HG03457 (cell line): ENCODE measurements around the gene ALPL.

Experiments
- ATAC-seq: cut with Tn5 transposase; IDR thresholded peaks from one replicate; pipeline ENCODE4 v1.9.1; 2021; ENCODE audit warnings: moderate number of reproducible peaks; ENCODE audit not compliant: unreplicated experiment

Gene ALPL

GRCh38 chr1:21526441-21526840 is 17.2 kb downstream of the ALPL start:
- no peak for ATAC-seq

GRCh38 chr1:21530368-21531016 is 21.3 kb downstream of the ALPL start:
- ATAC-seq = no peak

- ATAC-seq = no peak
These were observed 22.0 kb downstream of the ALPL start for GRCh38 chr1:21531241-21531640.

- no peak for ATAC-seq
These were observed 23.3 kb downstream of the ALPL start for GRCh38 chr1:21532496-21532895.

- ATAC-seq = no peak
These were observed 23.8 kb downstream of the ALPL start for GRCh38 chr1:21532992-21533534.

- ATAC-seq = no peak
These were observed 24.9 kb downstream of the ALPL start for GRCh38 chr1:21534146-21534545.

GRCh38 chr1:21534674-21535378 is 25.6 kb downstream of the ALPL start:
- no peak for ATAC-seq

GRCh38 chr1:21536218-21536617 is 27.0 kb downstream of the ALPL start:
- ATAC-seq = no peak

GRCh38 chr1:21537511-21537931 is 28.3 kb downstream of the ALPL start:
- ATAC-seq = no peak

GRCh38 chr1:21537932-21538630 is 28.9 kb downstream of the ALPL start:
- no peak for ATAC-seq

GRCh38 chr1:21539933-21540332 is 30.7 kb downstream of the ALPL start:
- no peak for ATAC-seq

GRCh38 chr1:21541329-21541728 is 32.1 kb downstream of the ALPL start:
- ATAC-seq = no peak

- ATAC-seq = no peak
These were observed 32.6 kb downstream of the ALPL start for GRCh38 chr1:21541835-21542234.

- no peak for ATAC-seq
These were observed 34.4 kb downstream of the ALPL start for GRCh38 chr1:21543598-21543997.

- ATAC-seq = no peak
These were observed 34.9 kb downstream of the ALPL start for GRCh38 chr1:21544095-21544494.

- ATAC-seq = no peak
These were observed 37.1 kb downstream of the ALPL start for GRCh38 chr1:21546122-21546825.

GRCh38 chr1:21547876-21548275 is 38.7 kb downstream of the ALPL start:
- no peak for ATAC-seq

- ATAC-seq = no peak
These were observed 40.9 kb downstream of the ALPL start for GRCh38 chr1:21550097-21550496.

GRCh38 chr1:21550866-21551475 is 41.7 kb downstream of the ALPL start:
- no peak for ATAC-seq

GRCh38 chr1:21552715-21553114 is 43.5 kb downstream of the ALPL start:
- ATAC-seq = no peak
